Prostate gland (tissue), 2 donors: ENCODE measurements around the gene PP2D1.

Source experiments
- CTCF ChIP-seq, 4 experiments: fragments of 200-600 bp in 2 of 4; fragments of 450-650 bp in 2 of 4; sonication (generic) in 2 of 4; IDR thresholded peaks; 1 replicate in 3 of 4; 2 replicates in 1 of 4; pipeline ENCODE4 v1.5.1; 2016 to 2019; ENCODE audit warnings: antibody characterized with exemption in 4 of 4, mild to moderate bottlenecking in 2 of 4, moderate library complexity in 2 of 4
- POLR2A ChIP-seq: fragments of 450-650 bp; IDR thresholded peaks from one replicate; pipeline ENCODE4 v1.6.1; 2016; ENCODE audit warnings: antibody characterized with exemption, mild to moderate bottlenecking

GRCh38 chr3:19938295-19938627 is 73.8 kb downstream of the PP2D1 start:
- no peak for TF ChIP-seq CTCF (IDR thresholded peaks at IDR 0.05)
- no peak for TF ChIP-seq POLR2A
